Right atrium auricular region (tissue), 2 donors: ENCODE data around the gene CHPF2. TPM values are rescaled to one million over a fixed set of nuclear protein-coding genes. Genes with fewer than 3 reads are reported as not detected.

ENCODE experiments used
- DNase-seq: peaks from one replicate; pipeline ENCODE4 v3.0.0-alpha.2; 2019; ENCODE audit warnings: low spot score
- H3K27ac ChIP-seq, 2 donors: fragments of 200-600 bp; sonication (generic); 1 replicate in 1 of 2; 2 replicates in 1 of 2; pipeline ENCODE4 v1.5.1; 2016 to 2019
- H3K27me3 ChIP-seq, 2 donors: fragments of 200-600 bp; sonication (generic); one replicate each; pipeline versions ENCODE4 v1.5.1 to v1.6.0; 2017 to 2019
- H3K36me3 ChIP-seq: fragments of 200-600 bp; sonication (generic); one replicate; pipeline ENCODE4 v1.5.1; 2016
- H3K4me1 ChIP-seq, 2 donors: fragments of 200-600 bp; sonication (generic); one replicate each; pipeline versions ENCODE4 v1.5.1 to v1.6.0; 2017 to 2019
- H3K4me3 ChIP-seq, 2 donors: fragments of 200-600 bp; sonication (generic); 1 replicate in 1 of 2; 2 replicates in 1 of 2; pipeline ENCODE4 v1.5.1; 2017 to 2019; ENCODE audit warnings: mild to moderate bottlenecking in 1 of 2, moderate library complexity in 1 of 2
- H3K9me3 ChIP-seq, 2 donors: fragments of 200-600 bp; sonication (generic); one replicate each; pipeline ENCODE4 v1.5.1; 2019
- CTCF ChIP-seq, 2 donors: fragments of 200-600 bp; sonication (generic); IDR thresholded peaks; one replicate each; pipeline ENCODE4 v1.5.1; 2019; ENCODE audit warnings: antibody characterized with exemption in 2 of 2
- total RNA-seq, 2 donors: library from RNA; depleted of rRNA; stranded (reverse); fragments of >200 nt; gene quantifications; one replicate each; pipeline ENCODE4 v1.1.0, GENCODE V29; 2016

CHPF2 gene
- total RNA-seq, 2 donors from 2014 or later, result 24.7 to 38.1 TPM

GRCh38 chr7:151260883-151261282 lies 28.6 kb downstream of the CHPF2 start:
- no peak for DNase-seq
- no peaks in the 10 kb centered on the region for H3K27me3 ChIP-seq

DNA sequence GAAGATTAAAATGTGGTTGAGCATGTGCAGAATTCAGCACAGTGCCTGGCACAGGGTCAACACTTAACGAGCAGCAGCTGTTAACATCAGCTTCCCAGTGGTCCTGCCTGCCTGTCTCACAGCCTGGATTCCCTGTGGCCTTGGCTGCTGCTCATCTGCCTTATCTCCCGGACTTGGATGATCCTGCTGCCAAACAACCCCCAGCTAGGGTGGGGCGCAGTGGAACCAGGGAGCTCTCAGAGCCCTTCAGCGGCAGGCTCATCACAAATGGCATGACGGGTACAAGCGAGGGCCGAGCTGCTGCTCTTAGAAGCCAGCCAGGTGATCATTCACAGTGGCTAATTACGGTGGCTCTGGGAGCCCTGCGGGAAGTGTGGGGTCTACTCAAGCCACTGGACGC lies 29.2 kb downstream of the CHPF2 start:
- no peak for DNase-seq
- H3K4me1 ChIP-seq, result peaks cover 0 to 13% of the 10 kb centered on the region in 2 donors
- no peaks in the 10 kb centered on the region for H3K36me3 ChIP-seq
- no peak overlapping the region for H3K4me3 ChIP-seq
- H3K27me3 ChIP-seq, result no peaks in the 10 kb centered on the region
- no peak overlapping the region for H3K27ac ChIP-seq
- no peaks in the 10 kb centered on the region for H3K9me3 ChIP-seq
- TF ChIP-seq CTCF (IDR thresholded peaks at IDR 0.05), result no peak

More at GRCh38 chr7:151260883-151261282, 28.6 kb downstream of the CHPF2 start:
- H3K4me3 ChIP-seq, result no peak overlapping the region
- TF ChIP-seq CTCF (IDR thresholded peaks at IDR 0.05), result no peak
- H3K36me3 ChIP-seq, result no peaks in the 10 kb centered on the region
- H3K27ac ChIP-seq, result no peak overlapping the region
- no peaks in the 10 kb centered on the region for H3K9me3 ChIP-seq
- peaks cover 0 to 13% of the 10 kb centered on the region in 2 donors for H3K4me1 ChIP-seq

GRCh38 chr7:151264615-151265014 lies 32.3 kb downstream of the CHPF2 start:
- H3K4me1 ChIP-seq, result peaks cover 0 to 13% of the 10 kb centered on the region in 2 donors

GRCh38 chr7:151265351-151265931 lies 33.2 kb downstream of the CHPF2 start:
- no peak for DNase-seq
- Histone ChIP-seq H3K4me1 (peaks cover 0 to 13% of the 10 kb centered on the region in 2 donors), H3K9me3 (no peaks in the 10 kb centered on the region), H3K4me3 (no peak overlapping the region), H3K36me3 (no peaks in the 10 kb centered on the region), H3K27ac (no peak overlapping the region), H3K27me3 (no peaks in the 10 kb centered on the region)
- no peak for TF ChIP-seq CTCF (IDR thresholded peaks at IDR 0.05)

More at GRCh38 chr7:151264615-151265014, 32.3 kb downstream of the CHPF2 start:
- Histone ChIP-seq H3K27me3 (no peaks in the 10 kb centered on the region), H3K27ac (no peak overlapping the region), H3K36me3 (no peaks in the 10 kb centered on the region), H3K9me3 (no peaks in the 10 kb centered on the region), H3K4me3 (no peak overlapping the region)
- no peak for DNase-seq
- TF ChIP-seq CTCF (IDR thresholded peaks at IDR 0.05), result no peak

GRCh38 chr7:151269511-151269910 lies 37.2 kb downstream of the CHPF2 start:
- no peaks in the 10 kb centered on the region for H3K27me3 ChIP-seq
- no peak for TF ChIP-seq CTCF (IDR thresholded peaks at IDR 0.05)
- H3K9me3 ChIP-seq, result no peaks in the 10 kb centered on the region
- H3K27ac ChIP-seq, result no peak overlapping the region
- H3K4me1 ChIP-seq, result peaks cover 0 to 21% of the 10 kb centered on the region in 2 donors
- H3K36me3 ChIP-seq, result no peaks in the 10 kb centered on the region
- H3K4me3 ChIP-seq, result no peak overlapping the region
- DNase-seq, result no peak
